Measurements from ENCODE around the gene CRY1.
"Not testable (repeated sequence)": the region's sequence is repeated elsewhere in the genome, so short reads cannot be mapped to it uniquely, and the experiment has no call there.

CRY1 gene

DNA sequence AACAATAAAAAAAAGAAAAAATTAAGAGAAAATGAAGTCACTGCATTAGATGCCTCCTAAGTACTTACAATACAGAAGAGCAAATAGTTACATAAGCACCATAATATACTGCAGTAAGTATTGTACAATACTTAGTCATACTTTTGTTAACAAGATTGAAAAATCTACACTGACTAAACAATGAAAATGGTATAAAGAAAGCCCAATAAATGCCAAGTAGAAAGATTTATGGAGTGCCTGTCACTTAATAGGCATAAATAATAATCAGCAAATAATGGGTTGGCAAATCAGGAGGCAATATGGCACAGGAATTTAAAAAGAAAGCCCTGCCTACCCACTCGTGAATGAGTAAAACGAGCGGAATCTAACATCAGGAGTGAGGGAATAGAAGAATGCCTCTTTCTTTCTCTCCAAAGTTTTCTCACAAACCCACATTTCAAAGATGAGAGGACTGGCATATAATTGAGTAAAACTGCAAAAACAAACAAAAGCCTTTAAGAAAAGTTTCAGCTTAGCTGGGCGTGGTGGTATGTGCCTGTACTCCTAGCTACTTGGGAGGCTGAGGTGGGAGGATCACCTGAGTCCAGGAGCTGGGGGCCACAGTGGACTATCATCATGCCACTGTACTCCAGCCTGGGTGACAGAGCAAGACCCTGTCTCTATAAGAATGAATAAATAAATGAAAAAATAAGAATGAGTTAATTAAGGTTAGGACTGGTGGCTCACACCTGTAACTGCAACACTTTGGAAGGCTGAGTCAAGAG is 36.1 kb downstream of the CRY1 start:
- no peak for DNase-seq

DNA sequence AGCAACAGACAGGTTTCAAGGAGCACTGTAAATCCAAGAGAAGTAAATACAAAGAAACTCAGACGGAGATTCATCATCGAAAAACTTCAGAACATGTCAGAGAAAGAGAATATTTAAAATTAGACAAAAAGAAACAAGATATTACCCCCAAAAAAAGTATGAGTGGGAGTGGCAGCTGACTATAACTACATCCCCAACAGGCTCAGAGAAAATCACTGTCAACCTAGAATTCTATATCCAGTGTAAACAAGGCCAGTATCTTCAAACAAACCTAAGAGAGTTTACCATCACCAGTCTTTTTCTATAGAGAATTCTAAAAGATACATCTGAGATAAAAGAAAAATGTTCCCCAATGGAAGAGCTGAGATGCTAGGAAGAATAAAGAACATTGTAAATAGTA is 39.6 kb downstream of the CRY1 start:
- DNase-seq: no peak

- no peak for DNase-seq
These were observed 48.2 kb downstream of the CRY1 start for GRCh38 chr12:107045186-107045585.

- DNase-seq: no peak
These were observed 50.5 kb downstream of the CRY1 start for GRCh38 chr12:107042801-107043200.

DNA sequence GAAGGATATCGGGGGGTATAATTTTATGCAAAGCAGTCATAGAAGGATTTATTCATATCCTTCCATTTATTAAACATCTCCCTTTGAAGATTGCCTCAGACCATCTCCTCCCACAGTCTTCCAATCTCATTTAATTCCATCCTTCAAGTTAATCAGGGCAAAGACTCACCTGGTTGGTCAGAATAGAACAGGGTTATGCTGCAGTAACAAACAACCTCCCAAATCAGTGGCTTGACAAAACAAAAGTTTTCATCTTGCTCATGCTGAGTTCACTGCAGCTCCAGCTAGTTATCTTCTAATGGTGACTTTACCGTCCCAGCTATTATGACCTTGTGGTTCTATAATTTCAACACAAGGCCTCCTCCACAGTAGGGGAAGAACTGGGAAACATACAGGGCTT is 57.6 kb downstream of the CRY1 start:
- DNase-seq: no peak

DNA sequence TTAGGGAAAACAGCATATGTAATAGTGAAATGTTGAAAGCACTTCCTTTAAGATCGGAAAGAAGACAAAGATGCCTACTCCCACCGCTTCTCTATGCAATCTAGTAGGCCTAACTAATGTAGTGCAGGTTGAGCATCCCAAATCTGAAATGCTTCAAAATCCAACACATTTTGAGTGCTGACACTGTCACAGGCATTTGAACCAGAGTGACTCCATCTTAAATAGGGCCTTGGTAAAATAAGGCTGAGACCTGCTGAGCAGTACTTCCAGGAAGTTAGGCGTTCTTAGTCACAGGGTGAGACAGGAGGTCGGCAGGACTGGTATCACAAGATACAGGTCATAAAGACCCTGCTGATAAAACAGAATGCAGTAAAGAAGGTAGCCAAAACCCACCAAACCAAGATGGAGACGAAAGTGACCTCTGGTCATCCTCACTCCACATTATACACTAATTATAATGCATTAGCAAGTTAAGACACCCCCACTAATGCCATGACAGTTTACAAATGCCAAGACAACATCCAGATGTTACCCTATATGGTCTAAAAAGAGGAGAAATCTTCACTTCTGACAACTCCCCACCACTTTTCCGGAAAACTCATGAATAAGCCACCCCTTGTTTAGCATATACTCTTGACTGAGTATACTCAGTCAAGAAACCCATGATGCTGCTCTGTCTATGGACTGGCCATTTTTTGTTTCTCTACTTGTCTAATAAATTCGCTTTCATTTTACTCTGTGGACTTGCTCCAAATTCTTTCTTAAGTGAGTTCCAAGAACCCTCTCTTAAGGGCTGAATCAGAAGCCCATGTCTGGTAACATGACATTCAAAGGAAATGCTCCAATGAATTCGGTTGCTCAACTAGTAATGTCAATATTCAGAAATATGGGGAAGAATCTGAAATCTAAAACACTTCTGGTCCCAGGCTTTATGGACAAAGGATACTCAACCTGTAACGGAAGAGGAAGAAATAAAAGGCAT is 59.3 kb downstream of the CRY1 start:
- DNase-seq: no peak

DNA sequence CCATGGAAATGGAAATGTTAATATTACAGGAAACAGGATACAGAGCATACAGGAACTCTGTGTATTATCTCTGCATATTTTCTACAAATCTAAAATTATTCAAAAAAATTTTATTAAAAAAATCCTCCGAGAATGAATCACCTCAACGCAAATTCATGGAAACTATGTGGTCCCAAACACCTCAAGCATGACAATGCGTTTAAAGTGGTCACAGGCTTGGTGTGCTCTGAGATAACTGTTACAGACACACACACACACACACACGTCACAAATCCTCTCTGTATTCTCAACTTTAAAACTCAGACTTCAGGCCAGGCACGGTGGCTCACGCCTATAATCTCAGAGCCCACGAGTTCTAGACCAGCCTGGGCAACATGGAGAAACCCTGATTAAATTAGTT is 61.1 kb downstream of the CRY1 start:
- no peak for DNase-seq

- DNase-seq: no peak
These were observed 62.3 kb downstream of the CRY1 start for GRCh38 chr12:107031061-107031460.

DNA sequence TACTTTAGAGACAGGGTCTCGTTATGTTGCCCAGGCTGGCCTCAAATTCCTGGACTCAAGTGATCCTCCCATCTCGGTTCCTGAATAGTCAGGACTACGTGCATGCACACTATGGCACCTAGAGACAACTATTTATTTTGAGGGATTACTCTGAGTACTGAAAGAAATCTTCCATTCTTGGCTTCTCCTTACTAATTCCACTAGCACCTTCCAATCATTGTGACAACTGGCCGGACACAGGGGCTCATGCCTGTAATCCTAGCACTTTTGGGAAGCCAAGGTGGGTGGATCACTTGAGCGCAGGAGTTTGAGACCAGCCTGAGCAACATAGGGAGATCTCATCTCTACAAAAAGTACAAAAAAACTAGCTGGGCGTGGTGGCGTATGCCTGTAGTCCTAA is 64.3 kb downstream of the CRY1 start:
- no peak for DNase-seq

GRCh38 chr12:107027636-107028053 is 65.7 kb downstream of the CRY1 start:
- DNase-seq: no peak

- no peak for DNase-seq
These were observed 66.3 kb downstream of the CRY1 start for GRCh38 chr12:107026806-107027635.

- DNase-seq: not testable (repeated sequence)
These were observed 67.0 kb downstream of the CRY1 start for GRCh38 chr12:107026356-107026755.

DNA sequence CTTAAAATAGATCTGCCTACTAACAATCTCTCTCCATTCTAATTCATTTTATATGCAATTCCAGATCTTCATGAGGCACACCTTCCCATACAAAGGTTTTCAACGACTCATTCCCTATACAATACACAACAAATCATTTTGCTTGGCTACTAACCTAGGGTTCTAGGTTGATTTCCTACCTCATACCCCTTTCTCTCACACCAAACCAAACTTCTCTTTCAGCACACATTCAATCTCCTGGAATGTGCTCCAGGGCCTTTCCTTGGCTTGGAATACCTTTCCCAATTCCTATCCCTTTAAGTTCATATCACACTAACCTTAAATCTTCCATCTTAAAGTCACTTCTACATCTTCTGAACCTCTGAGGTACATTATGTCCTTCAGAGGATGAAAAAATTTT is 67.7 kb downstream of the CRY1 start:
- no peak for DNase-seq

DNA sequence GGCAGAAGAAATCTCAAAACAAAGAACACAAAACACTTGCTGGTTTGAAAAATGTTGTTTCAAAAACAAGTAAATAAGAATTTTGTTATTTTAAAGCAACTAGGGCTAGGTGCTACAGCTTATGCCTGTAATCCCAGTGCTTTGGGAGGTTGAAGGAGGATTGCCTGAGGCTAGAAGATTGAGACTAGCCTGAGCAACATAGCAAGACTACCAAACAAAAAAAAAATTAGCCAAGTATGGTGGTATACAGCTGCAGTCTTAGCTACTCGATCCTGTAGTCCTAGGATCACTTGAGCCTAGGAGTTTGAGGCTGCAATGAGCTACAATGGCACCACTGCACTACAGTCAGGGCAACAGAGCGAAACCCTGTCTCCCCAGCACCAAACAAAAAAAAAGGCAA is 73.8 kb downstream of the CRY1 start:
- DNase-seq: no peak

GRCh38 chr12:107017042-107017441 is 76.3 kb downstream of the CRY1 start:
- DNase-seq: no peak

- no peak for DNase-seq
These were observed 79.3 kb downstream of the CRY1 start for GRCh38 chr12:107014055-107014454.

DNA sequence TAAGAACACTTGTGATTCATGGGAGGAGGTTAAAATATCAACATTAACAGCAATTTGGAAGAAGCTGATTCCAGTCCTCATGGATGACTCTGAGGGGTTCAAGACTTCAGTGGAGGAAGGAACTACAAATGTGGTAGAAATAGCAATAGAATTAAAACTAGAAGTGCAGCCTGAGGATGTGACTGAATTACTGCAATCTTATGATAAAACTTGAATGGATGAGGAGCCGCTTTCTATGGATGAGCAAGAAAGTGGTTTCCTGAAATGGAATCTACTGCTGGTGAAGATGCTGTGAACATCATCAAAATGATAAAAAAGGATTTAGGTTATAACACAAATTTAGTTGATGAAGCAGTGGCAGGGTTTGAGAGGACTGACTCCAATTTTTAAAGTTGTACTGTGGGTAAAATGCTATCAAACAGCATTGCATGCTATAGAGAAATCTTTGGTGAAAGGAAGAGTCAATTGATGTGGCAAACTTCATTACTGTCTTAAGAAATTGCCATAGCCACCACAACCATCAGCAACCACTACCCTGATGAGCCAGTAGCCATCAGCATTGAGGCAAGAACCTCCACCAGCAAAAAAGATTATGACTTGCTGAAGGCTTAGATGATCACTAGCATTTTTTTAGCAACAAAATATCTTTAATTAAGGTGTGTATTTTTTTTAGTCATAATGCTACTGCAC is 80.5 kb downstream of the CRY1 start:
- no peak for DNase-seq

GRCh38 chr12:107011519-107011918 is 81.8 kb downstream of the CRY1 start:
- no peak for DNase-seq

GRCh38 chr12:107007411-107007810 is 85.9 kb downstream of the CRY1 start:
- DNase-seq: no peak

- not testable (repeated sequence) for DNase-seq
These were observed 90.7 kb downstream of the CRY1 start for GRCh38 chr12:107002665-107003064.

GRCh38 chr12:106999446-106999845 is 93.9 kb downstream of the CRY1 start:
- DNase-seq: no peak

- DNase-seq: no peak
These were observed 95.4 kb downstream of the CRY1 start for GRCh38 chr12:106997916-106998315.
